Activated CD4-positive, alpha-beta memory T cell treated with anti-CD3 and anti-CD28 coated beads, Interleukin-2, amount 10 ng/mL, durations not matched to agents 7 days and 5 days (primary cell): ENCODE results near the gene ST8SIA1. TPM values are rescaled to one million over a fixed set of nuclear protein-coding genes. Genes with fewer than 3 reads are reported as not detected.
"Not testable (repeated sequence)": the region's sequence is repeated elsewhere in the genome, so short reads cannot be mapped to it uniquely, and the experiment has no call there.

Experiments used
- CTCF ChIA-PET: fragments of 350-600 bp; sonication (Branson Sonifier 250); formaldehyde crosslinking; loops from one replicate; lab custom pipeline; 2021; ENCODE audit warnings: antibody characterized with exemption, inconsistent platforms; lab: Charles Lee
- POLR2A ChIA-PET: fragments of 350-600 bp; sonication (Branson Sonifier 250); formaldehyde crosslinking; loops from one replicate; lab custom pipeline; 2021; ENCODE audit warnings: antibody characterized with exemption; lab: Charles Lee
- DNase-seq: peaks from one replicate; pipeline ENCODE4 v3.0.0-alpha.2; 2020
- H3K27ac Mint-ChIP-seq: one replicate; pipeline ENCODE4 v1.8.0; 2021; ENCODE audit warnings: mild to moderate bottlenecking, mixed read lengths
- H3K27me3 Mint-ChIP-seq: one replicate; pipeline ENCODE4 v1.8.0; 2021; ENCODE audit warnings: mixed read lengths
- H3K36me3 Mint-ChIP-seq: one replicate; pipeline ENCODE4 v1.8.0; 2021; ENCODE audit warnings: low read depth, mixed read lengths
- H3K4me1 Mint-ChIP-seq: one replicate; pipeline ENCODE4 v1.8.0; 2021; ENCODE audit warnings: mixed read lengths
- H3K4me3 Mint-ChIP-seq: one replicate; pipeline ENCODE4 v1.8.0; 2021; ENCODE audit warnings: mild to moderate bottlenecking, mixed read lengths
- H3K9me3 Mint-ChIP-seq: one replicate; pipeline ENCODE4 v1.8.0; 2021; ENCODE audit warnings: mixed read lengths
- total RNA-seq, 2 experiments: library from RNA; stranded (reverse); gene quantifications; one replicate each; pipeline ENCODE4 v1.2.3, GENCODE V29; 2021

The ST8SIA1 gene
- 1 to 10 TPM; 2.6 to 3.1 TPM for total RNA-seq

GRCh38 chr12:22334410-22335100, at the start of gene ST8SIA1:
ST8SIA1 (minus strand) TSS chr12:22334707; CDS start chr12:22334232, 475 bp downstream.
- CTCF ChIA-PET, result interaction anchor here (0.7 to 1.9 kb wide), 20 partner anchors 14 to 653 kb away, joined by 3 to 14 read pairs (median 4); partner anchors contain the start of gene CMAS
- Mint-ChIP-seq H3K27me3 (peaks cover 24% of the 10 kb centered on the region), H3K36me3 (no peaks in the 10 kb centered on the region), H3K4me3 (peak within 1 kb of the TSS; percentile 91), H3K9me3 (no peaks in the 10 kb centered on the region), H3K4me1 (peaks cover 32% of the 10 kb centered on the region), H3K27ac (peak within 1 kb of the TSS; percentile 81)
- DNase-seq, result peak; percentile 62
- POLR2A ChIA-PET, result interaction anchor here (0.8 to 1.6 kb wide), 11 partner anchors 13 to 288 kb away, joined by 3 to 17 read pairs (median 7); partner anchors contain the start of genes C2CD5 and CMAS

GRCh38 chr12:22380031-22380430, 45.5 kb upstream of the ST8SIA1 start:
- ChIA-PET CTCF (no interaction called here), POLR2A (no interaction called here)
- H3K4me3 Mint-ChIP-seq, result no peak overlapping the region
- no peaks in the 10 kb centered on the region for H3K36me3 Mint-ChIP-seq
- no peaks in the 10 kb centered on the region for H3K4me1 Mint-ChIP-seq
- peaks cover 2% of the 10 kb centered on the region for H3K9me3 Mint-ChIP-seq
- DNase-seq, result no peak
- H3K27ac Mint-ChIP-seq, result no peak overlapping the region
- H3K27me3 Mint-ChIP-seq, result no peaks in the 10 kb centered on the region

- no peaks in the 10 kb centered on the region for H3K36me3 Mint-ChIP-seq
- DNase-seq, result no peak
- no peak overlapping the region for H3K27ac Mint-ChIP-seq
- no peaks in the 10 kb centered on the region for H3K4me1 Mint-ChIP-seq
- H3K27me3 Mint-ChIP-seq, result no peaks in the 10 kb centered on the region
- H3K9me3 Mint-ChIP-seq, result peaks cover 2% of the 10 kb centered on the region
- H3K4me3 Mint-ChIP-seq, result no peak overlapping the region
- CTCF ChIA-PET, result interaction anchor here (0.6 kb wide), 1 partner anchor 680 kb away, joined by 3 read pairs; no protein-coding TSS in a partner anchor
- POLR2A ChIA-PET, result no interaction called here
These were observed 43.4 kb upstream of the ST8SIA1 start for GRCh38 chr12:22377731-22378496.

GRCh38 chr12:22376596-22377150, 42.2 kb upstream of the ST8SIA1 start:
- H3K27me3 Mint-ChIP-seq, CTCF ChIA-PET, H3K9me3 Mint-ChIP-seq, H3K4me1 Mint-ChIP-seq, H3K27ac Mint-ChIP-seq, H3K4me3 Mint-ChIP-seq, DNase-seq, POLR2A ChIA-PET, H3K36me3 Mint-ChIP-seq: not testable (repeated sequence)

GRCh38 chr12:22374508-22374907, 40.0 kb upstream of the ST8SIA1 start:
- H3K27ac Mint-ChIP-seq, result no peak overlapping the region
- ChIA-PET POLR2A (no interaction called here), CTCF (no interaction called here)
- H3K36me3 Mint-ChIP-seq, result no peaks in the 10 kb centered on the region
- DNase-seq, result no peak
- H3K4me3 Mint-ChIP-seq, result no peak overlapping the region
- no peaks in the 10 kb centered on the region for H3K4me1 Mint-ChIP-seq
- no peaks in the 10 kb centered on the region for H3K27me3 Mint-ChIP-seq
- peaks cover 2% of the 10 kb centered on the region for H3K9me3 Mint-ChIP-seq

GRCh38 chr12:22372277-22372837, 37.9 kb upstream of the ST8SIA1 start:
- Mint-ChIP-seq H3K36me3 (no peaks in the 10 kb centered on the region), H3K27ac (no peak overlapping the region), H3K9me3 (peaks cover 6% of the 10 kb centered on the region), H3K4me1 (no peaks in the 10 kb centered on the region), H3K4me3 (no peak overlapping the region), H3K27me3 (no peaks in the 10 kb centered on the region)
- DNase-seq, result no peak
- CTCF ChIA-PET, result interaction anchor here (1.3 kb wide), 1 partner anchor 36 kb away, joined by 4 read pairs; no protein-coding TSS in a partner anchor
- POLR2A ChIA-PET, result no interaction called here

GRCh38 chr12:22366181-22366580, 31.7 kb upstream of the ST8SIA1 start:
- no peaks in the 10 kb centered on the region for H3K4me1 Mint-ChIP-seq
- peaks cover 3% of the 10 kb centered on the region for H3K36me3 Mint-ChIP-seq
- ChIA-PET CTCF (no interaction called here), POLR2A (no interaction called here)
- H3K27ac Mint-ChIP-seq, result no peak overlapping the region
- H3K27me3 Mint-ChIP-seq, result no peaks in the 10 kb centered on the region
- no peak overlapping the region for H3K4me3 Mint-ChIP-seq
- DNase-seq, result no peak
- H3K9me3 Mint-ChIP-seq, result peaks cover 6% of the 10 kb centered on the region

GRCh38 chr12:22361785-22362184, 27.3 kb upstream of the ST8SIA1 start:
- no peak overlapping the region for H3K4me3 Mint-ChIP-seq
- ChIA-PET CTCF (no interaction called here), POLR2A (no interaction called here)
- no peaks in the 10 kb centered on the region for H3K4me1 Mint-ChIP-seq
- H3K27ac Mint-ChIP-seq, result no peak overlapping the region
- DNase-seq, result no peak
- H3K27me3 Mint-ChIP-seq, result no peaks in the 10 kb centered on the region
- H3K36me3 Mint-ChIP-seq, result no peaks in the 10 kb centered on the region
- H3K9me3 Mint-ChIP-seq, result no peaks in the 10 kb centered on the region

GRCh38 chr12:22360774-22361173, 26.3 kb upstream of the ST8SIA1 start:
- Mint-ChIP-seq H3K4me1 (no peaks in the 10 kb centered on the region), H3K9me3 (no peaks in the 10 kb centered on the region), H3K27ac (no peak overlapping the region), H3K36me3 (no peaks in the 10 kb centered on the region), H3K27me3 (no peaks in the 10 kb centered on the region), H3K4me3 (no peak overlapping the region)
- no peak for DNase-seq
- ChIA-PET POLR2A (no interaction called here), CTCF (no interaction called here)

- ChIA-PET POLR2A (no interaction called here), CTCF (no interaction called here)
- Mint-ChIP-seq H3K36me3 (no peaks in the 10 kb centered on the region), H3K27ac (no peak overlapping the region), H3K4me1 (no peaks in the 10 kb centered on the region), H3K27me3 (no peaks in the 10 kb centered on the region), H3K4me3 (no peak overlapping the region), H3K9me3 (no peaks in the 10 kb centered on the region)
- no peak for DNase-seq
These were observed 23.0 kb upstream of the ST8SIA1 start for GRCh38 chr12:22357531-22357930.

- Mint-ChIP-seq H3K27me3 (no peaks in the 10 kb centered on the region), H3K27ac (no peak overlapping the region), H3K4me3 (no peak overlapping the region), H3K9me3 (no peaks in the 10 kb centered on the region), H3K4me1 (no peaks in the 10 kb centered on the region), H3K36me3 (no peaks in the 10 kb centered on the region)
- DNase-seq, result no peak
- ChIA-PET CTCF (no interaction called here), POLR2A (no interaction called here)
These were observed 21.7 kb upstream of the ST8SIA1 start for GRCh38 chr12:22356231-22356630.

- H3K27me3 Mint-ChIP-seq, result no peaks in the 10 kb centered on the region
- H3K9me3 Mint-ChIP-seq, result no peaks in the 10 kb centered on the region
- no peaks in the 10 kb centered on the region for H3K4me1 Mint-ChIP-seq
- H3K36me3 Mint-ChIP-seq, result no peaks in the 10 kb centered on the region
- no peak for DNase-seq
- CTCF ChIA-PET, result no interaction called here
- no peak overlapping the region for H3K4me3 Mint-ChIP-seq
- no peak overlapping the region for H3K27ac Mint-ChIP-seq
- POLR2A ChIA-PET, result no interaction called here
These were observed 20.6 kb upstream of the ST8SIA1 start for GRCh38 chr12:22355011-22355580.
